Measurements from ENCODE around the gene LITAFD. TPM values are rescaled to one million over a fixed set of nuclear protein-coding genes. Genes with fewer than 3 reads are reported as not detected.
A peak's percentile ranks its signal among the peaks of the same experiment; 100 is the strongest.

Gene LITAFD
- total RNA-seq, 3 donors from 2014 or later: not detected

DNA sequence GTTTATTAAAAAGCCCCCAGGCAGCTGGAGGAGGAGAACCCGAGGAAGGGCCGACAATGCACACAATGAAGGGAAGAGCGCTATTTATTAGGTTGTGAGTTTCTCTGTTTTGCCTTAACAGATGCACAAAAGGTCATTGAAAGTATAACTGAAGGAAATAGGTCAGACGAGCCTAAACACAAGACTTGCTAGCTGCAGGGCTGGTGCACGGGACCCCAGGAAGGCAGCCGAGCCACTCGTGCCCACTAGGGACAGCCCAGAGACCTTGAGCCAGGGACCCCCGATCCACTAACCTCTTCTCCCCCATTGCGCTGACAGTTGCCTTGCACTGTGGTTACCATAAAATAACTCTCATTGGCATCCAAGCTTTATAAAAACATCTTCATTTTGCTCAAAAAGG is 11.3 kb downstream of the LITAFD start:
- ATAC-seq (no peak), DNase-seq (peak in 1 of 3 donors; percentile 17)
- Histone ChIP-seq H3K4me1 (ENCODE audit: low read depth) (no peaks in the 10 kb centered on the region), H3K9me3 (no peaks in the 10 kb centered on the region), H3K4me3 (no peak overlapping the region), H3K36me3 (ENCODE audit: low read depth) (peaks cover 19% of the 10 kb centered on the region)
- intact Hi-C loops (cut with DNase I, micrococcal nuclease): no loop called here
- TF ChIP-seq, protein P1, sequence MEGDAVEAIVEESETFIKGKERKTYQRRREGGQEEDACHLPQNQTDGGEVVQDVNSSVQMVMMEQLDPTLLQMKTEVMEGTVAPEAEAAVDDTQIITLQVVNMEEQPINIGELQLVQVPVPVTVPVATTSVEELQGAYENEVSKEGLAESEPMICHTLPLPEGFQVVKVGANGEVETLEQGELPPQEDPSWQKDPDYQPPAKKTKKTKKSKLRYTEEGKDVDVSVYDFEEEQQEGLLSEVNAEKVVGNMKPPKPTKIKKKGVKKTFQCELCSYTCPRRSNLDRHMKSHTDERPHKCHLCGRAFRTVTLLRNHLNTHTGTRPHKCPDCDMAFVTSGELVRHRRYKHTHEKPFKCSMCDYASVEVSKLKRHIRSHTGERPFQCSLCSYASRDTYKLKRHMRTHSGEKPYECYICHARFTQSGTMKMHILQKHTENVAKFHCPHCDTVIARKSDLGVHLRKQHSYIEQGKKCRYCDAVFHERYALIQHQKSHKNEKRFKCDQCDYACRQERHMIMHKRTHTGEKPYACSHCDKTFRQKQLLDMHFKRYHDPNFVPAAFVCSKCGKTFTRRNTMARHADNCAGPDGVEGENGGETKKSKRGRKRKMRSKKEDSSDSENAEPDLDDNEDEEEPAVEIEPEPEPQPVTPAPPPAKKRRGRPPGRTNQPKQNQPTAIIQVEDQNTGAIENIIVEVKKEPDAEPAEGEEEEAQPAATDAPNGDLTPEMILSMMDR (IDR thresholded peaks at IDR 0.05): no peak

DNA sequence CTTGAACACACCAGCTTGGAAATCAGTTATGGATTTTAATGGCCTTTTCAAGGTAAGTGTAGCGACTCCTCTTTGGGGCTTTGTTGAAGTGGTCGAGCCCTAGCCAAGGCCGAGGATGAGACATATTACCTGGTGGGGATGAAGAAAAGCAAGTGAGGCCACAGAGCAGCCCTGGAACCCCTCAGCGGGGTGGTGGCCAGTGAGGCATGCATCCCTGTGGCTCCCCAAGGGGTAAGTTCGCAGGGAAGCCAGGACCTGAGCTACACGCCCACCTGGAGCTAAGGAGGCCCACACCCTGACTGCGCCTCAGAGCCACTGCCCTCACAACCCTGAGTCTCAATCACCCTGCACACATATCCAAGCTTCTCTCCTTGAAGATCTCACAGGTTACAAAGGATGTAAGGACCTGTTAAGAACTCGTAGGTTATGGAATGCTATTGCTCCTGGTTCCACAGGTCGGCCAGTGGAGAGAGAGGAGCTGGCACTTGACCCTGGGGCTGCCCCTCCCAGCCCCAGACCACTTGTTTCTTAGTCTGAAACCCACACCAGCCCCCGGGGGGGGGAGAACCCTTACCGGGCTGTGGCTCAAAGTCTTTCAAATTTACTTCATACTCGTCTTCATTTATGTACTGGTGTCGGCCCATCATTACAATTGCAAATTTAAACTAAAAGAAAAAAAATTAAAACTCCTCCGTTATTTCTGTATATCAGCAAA is 12.0 kb downstream of the LITAFD start:
- DNase-seq (no peak), ATAC-seq (no peak)
- no peaks in the 10 kb centered on the region for H3K4me1 ChIP-seq (ENCODE audit: low read depth)
- intact Hi-C loops (cut with DNase I, micrococcal nuclease): no loop called here
- no peak overlapping the region for H3K4me3 ChIP-seq
- no peaks in the 10 kb centered on the region for H3K9me3 ChIP-seq
- TF ChIP-seq, protein P1 (IDR thresholded peaks at IDR 0.05): no peak
- peaks cover 19% of the 10 kb centered on the region for H3K36me3 ChIP-seq (ENCODE audit: low read depth)

DNA sequence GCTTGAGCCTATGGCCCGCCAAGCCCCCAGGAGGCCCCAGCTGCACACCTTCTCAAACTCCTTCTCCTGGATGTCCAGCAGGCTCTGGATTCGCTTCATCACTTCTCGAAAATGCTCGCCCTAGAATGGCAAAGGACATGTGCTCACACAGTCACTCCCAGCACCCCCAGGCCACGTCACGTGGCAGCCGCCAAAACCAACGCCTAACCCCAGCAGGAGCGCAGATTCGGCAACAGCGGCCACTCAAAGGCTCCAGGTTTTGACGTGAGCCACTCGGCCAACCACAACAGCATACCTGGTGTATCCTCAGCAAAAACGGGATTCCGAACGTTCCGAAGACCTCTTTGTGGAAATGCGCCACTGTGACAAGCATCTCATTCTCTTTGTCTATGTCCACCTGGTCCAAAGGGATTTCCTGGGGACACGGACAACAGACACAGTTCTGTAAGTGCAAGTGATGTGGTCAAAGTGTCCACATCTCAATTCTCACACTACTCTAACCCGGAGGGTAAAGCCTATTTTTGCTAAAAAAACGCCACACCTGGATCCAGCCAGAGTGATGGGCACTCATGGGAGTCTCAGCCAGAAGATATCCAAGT is 12.7 kb downstream of the LITAFD start:
- Histone ChIP-seq H3K4me3 (no peak overlapping the region), H3K36me3 (ENCODE audit: low read depth) (peaks cover 23% of the 10 kb centered on the region), H3K4me1 (ENCODE audit: low read depth) (no peaks in the 10 kb centered on the region), H3K9me3 (no peaks in the 10 kb centered on the region)
- DNase-seq (peak in 1 of 3 donors; percentile 17), ATAC-seq (no peak)
- intact Hi-C loops (cut with DNase I, micrococcal nuclease): no loop called here
- TF ChIP-seq, protein P1 (IDR thresholded peaks at IDR 0.05): no peak

DNA sequence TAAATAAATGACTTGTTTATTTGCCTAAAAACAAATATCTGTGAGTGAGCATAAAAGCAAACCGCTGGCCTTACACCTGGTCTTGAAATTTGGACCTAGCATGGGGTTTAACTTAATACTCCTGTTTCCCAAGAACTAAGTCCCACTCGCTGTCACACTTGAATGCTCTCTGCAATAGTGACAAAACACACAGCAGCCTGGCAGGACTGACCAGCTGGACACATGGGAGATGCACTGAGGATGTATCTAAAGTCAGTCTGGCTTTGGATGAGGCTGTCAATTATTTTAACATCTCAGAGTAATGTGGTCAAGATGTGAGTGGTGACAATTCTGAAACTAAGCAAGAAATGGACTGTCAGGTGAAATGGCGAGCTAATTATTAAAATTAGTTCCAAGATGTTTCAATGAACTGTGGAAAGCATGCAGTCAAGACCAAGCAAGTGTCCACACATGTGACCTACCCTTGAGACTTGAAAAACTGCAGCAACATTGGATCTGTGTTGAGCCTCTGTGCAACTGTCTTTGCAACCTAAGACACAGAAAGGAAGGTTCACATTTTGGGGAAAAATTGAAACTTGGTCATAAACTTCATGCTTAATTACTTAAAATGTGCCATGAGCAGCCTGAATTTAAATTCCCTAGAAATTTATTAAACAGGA is 16.6 kb downstream of the LITAFD start:
- ATAC-seq (no peak), DNase-seq (no peak)
- intact Hi-C loops (cut with DNase I, micrococcal nuclease): no loop called here
- H3K9me3 ChIP-seq: no peaks in the 10 kb centered on the region
- TF ChIP-seq, protein P1 (IDR thresholded peaks at IDR 0.05): no peak
- no peaks in the 10 kb centered on the region for H3K4me1 ChIP-seq (ENCODE audit: low read depth)
- no peak overlapping the region for H3K4me3 ChIP-seq
- H3K36me3 ChIP-seq (ENCODE audit: low read depth): peaks cover 49% of the 10 kb centered on the region

DNA sequence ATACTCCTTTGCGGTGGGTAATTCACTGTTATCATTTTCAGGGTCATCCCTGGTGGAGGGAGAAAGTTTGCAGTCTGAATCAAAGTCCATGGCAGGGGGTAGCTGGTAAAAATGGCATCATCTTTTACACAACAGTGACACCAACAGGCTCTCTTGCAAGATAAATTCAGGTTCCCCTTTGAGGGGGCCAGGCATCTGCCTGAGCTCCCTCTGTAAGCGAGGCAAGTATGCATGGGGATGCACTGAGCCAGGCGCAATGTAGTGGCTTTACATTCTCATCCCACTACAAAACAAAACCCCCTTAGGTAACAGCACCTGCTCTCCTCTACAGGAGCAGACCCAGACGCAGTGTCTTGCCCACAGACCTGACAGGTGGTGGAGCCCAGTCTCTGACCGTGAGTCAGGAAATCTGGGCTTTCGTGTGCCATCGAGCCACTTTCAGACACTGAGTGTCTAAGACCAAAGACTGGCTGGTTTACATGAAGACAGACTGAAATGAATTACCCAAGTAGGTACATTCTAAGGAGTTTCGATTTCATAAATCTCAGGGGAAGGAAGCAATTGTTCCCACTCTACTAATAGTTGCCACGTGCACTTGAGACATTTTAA is 17.7 kb downstream of the LITAFD start:
- no peaks in the 10 kb centered on the region for H3K9me3 ChIP-seq
- H3K4me3 ChIP-seq: no peak overlapping the region
- DNase-seq (no peak), ATAC-seq (no peak)
- TF ChIP-seq, protein P1 (IDR thresholded peaks at IDR 0.05): no peak
- intact Hi-C loops (cut with DNase I, micrococcal nuclease): loop anchor here in 1 of 2 donors (10.0 kb wide), 1 partner anchor 105 kb away; no protein-coding TSS in a partner anchor
- H3K36me3 ChIP-seq (ENCODE audit: low read depth): peaks cover 44% of the 10 kb centered on the region
- H3K4me1 ChIP-seq (ENCODE audit: low read depth): no peaks in the 10 kb centered on the region
